Measurements from ENCODE around the gene RPP14. TPM values are rescaled to one million over a fixed set of nuclear protein-coding genes. Genes with fewer than 3 reads are reported as not detected.

Gene RPP14
- total RNA-seq, 1 experiment from 2014 or later: 22.4 TPM

DNA sequence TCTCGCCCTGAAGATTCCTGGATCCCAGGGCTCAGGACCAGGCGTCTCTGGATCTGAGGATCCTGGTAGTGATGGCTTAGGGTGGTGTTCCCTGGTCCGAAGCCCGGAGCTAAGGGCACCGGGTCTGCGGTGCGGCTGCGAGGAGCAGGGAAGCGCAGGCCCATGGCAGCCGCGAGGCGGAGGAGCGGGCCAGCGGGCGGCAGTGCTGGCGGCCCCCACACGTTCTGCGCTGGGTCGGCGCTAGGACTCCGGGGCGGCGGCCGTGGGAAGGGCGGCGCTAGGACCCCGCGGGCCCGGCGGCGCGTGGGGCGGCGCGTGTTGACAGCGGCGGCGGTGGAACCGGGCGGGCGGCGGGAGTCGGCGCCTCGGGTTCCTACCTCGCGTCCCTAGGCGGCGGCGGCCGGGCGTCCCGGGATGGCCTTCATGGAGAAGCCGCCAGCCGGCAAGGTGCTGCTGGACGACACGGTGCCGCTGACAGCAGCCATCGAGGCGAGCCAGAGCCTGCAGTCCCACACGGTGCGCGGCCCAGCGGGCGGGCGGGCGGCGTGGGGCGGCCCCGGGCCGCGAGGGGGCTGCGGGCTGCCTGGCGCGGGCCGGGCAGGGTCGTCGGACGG lies 26.6 kb downstream of the RPP14 start, which contains the start of gene PXK (continued):
- TF ChIP-seq YY1 (IDR thresholded peaks at IDR 0.05; ENCODE audit: extremely low read depth, insufficient replicate concordance, low read depth, low read length): peak; percentile 79
- TF ChIP-seq SP1 (IDR thresholded peaks at IDR 0.05; ENCODE audit: low read depth): peak; percentile 83
- TF ChIP-seq ATF3 (IDR thresholded peaks at IDR 0.05): no peak

DNA sequence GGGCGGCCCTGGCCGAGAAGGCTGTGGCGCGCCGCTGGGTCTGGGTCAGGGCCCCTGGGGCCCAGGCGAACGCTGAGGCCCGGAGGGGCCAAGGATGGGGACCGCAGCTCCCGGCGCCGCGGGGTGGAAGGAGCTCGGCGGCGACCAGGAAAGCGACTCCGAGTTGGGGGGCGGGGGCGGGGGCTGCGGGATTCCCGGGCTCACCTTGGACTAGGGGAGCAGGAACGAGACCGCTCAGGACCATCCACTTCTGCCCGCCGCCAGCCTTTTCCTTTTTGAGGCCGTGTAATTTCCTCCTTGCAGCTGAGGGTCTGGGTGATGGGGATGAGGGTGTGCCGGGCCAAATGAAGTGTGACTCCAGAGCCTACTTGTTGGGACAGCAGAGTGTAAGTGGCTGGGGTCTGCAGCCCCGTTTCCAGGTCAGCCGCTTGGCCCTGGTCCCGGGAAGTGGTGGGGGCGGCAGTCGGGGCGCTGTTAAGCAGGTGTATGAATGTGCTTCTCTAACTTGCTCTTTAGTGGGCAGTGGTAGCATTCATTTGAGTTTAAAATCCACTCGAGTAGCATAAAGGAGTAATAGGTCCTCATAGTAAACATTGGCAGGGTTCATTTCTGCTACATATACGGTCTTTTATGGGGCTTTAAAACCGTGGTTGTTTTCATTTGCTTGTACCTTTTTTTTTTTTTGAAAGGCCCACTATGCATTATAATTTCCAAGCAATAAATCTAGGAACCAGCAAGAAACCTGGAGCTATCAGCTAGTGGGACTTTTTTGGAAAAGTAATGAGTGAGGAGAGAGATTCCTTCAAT lies 27.4 kb downstream of the RPP14 start:
- Histone ChIP-seq H3K9me3 (ENCODE audit: control insufficient read depth in 1 of 2, insufficient read depth in 1 of 2, low read depth in 1 of 2, low read length in 2 of 2) (no peaks in the 10 kb centered on the region), H3K4me3 (replicated peaks in 1 of 2; ENCODE audit: low read depth in 1 of 2, low read length in 2 of 2) (peak overlapping the region; percentile 67 to 74), H3K79me2 (ENCODE audit: insufficient read depth, low read length) (no peaks in the 10 kb centered on the region), H3K27ac (ENCODE audit: low read depth, low read length) (peak overlapping the region; percentile 33; the same call in 1 of the 2 replicates), H3K4me1 (ENCODE audit: control insufficient read depth in 1 of 2, insufficient read depth in 2 of 2, low read length in 2 of 2) (peaks cover 14 to 33% of the 10 kb centered on the region in 2 experiments; a peak in 3 of 4 replicates), H3K9ac (ENCODE audit: low read length) (peak overlapping the region; percentile 64), H2AFZ (ENCODE audit: low read depth, low read length, poor library complexity, severe bottlenecking) (no peak overlapping the region), H3K36me3 (ENCODE audit: control insufficient read depth in 1 of 2, insufficient read depth in 2 of 2, low read length in 2 of 2) (no peaks in the 10 kb centered on the region), H4K20me1 (ENCODE audit: insufficient read depth) (no peaks in the 10 kb centered on the region), H3K27me3 (ENCODE audit: insufficient read depth, low read length) (no peaks in the 10 kb centered on the region), H3K9me2 (ENCODE audit: insufficient read depth) (no peaks in the 10 kb centered on the region), H3K4me2 (ENCODE audit: low read length) (peak overlapping the region; percentile 95)
- ChIA-PET POLR2A (interaction anchor here (0.6 kb wide), 1 partner anchor 167 kb away, joined by 3 read pairs; no protein-coding TSS in a partner anchor), RAD21 (ENCODE audit: low non-redundant PET in 1 of 2, low total read pairs in 2 of 2, uncharacterized antibody in 2 of 2, unreplicated experiment in 2 of 2) (no interaction called here), CTCF (interaction anchor here (1.0 to 2.0 kb wide), 4 partner anchors 25 to 158 kb away, joined by 3 to 6 read pairs (median 4); partner anchors contain the start of genes HTD2, KCTD6 and RPP14)
- no peak for DNase-seq (ENCODE audit: low read depth, low spot score)
- TF ChIP-seq EZH2 (IDR thresholded peaks at IDR 0.05) (no peak), RAD21 (IDR thresholded peaks at IDR 0.05; ENCODE audit: low read depth) (peak; percentile 49)
- TF ChIP-seq, protein P1, sequence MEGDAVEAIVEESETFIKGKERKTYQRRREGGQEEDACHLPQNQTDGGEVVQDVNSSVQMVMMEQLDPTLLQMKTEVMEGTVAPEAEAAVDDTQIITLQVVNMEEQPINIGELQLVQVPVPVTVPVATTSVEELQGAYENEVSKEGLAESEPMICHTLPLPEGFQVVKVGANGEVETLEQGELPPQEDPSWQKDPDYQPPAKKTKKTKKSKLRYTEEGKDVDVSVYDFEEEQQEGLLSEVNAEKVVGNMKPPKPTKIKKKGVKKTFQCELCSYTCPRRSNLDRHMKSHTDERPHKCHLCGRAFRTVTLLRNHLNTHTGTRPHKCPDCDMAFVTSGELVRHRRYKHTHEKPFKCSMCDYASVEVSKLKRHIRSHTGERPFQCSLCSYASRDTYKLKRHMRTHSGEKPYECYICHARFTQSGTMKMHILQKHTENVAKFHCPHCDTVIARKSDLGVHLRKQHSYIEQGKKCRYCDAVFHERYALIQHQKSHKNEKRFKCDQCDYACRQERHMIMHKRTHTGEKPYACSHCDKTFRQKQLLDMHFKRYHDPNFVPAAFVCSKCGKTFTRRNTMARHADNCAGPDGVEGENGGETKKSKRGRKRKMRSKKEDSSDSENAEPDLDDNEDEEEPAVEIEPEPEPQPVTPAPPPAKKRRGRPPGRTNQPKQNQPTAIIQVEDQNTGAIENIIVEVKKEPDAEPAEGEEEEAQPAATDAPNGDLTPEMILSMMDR (IDR thresholded peaks at IDR 0.05 in 2 of 3, conservative IDR thresholded peaks at IDR 0.05 in 1 of 3; ENCODE audit: borderline replicate concordance in 1 of 3, insufficient read depth in 1 of 3, low read depth in 2 of 3, low read length in 2 of 3): peak in 2 of 3 experiments; percentile 7 to 27; a peak in 1 of 6 replicates
- BruUV-seq (replicated peaks): TSS peak; percentile 64
- peak; percentile 56 for ATAC-seq
- intact Hi-C loops (cut with micrococcal nuclease): loop anchor here (1.0 to 2.0 kb wide), 2 partner anchors 81 to 159 kb away; partner anchors contain the start of gene KCTD6

Data from HCT116 (cell line).